Skin of body (tissue), 2 donors: ENCODE measurements around the gene UNC5CL. TPM values are rescaled to one million over a fixed set of nuclear protein-coding genes. Genes with fewer than 3 reads are reported as not detected.

ENCODE experiments used
- DNase-seq: peaks from one replicate; lab custom pipeline; 2025; lab: John Stamatoyannopoulos, UW
- total RNA-seq: library from RNA; depleted of rRNA; stranded (reverse); fragments of >200 nt; gene quantifications from one replicate; pipeline ENCODE4 v1.2.3, GENCODE V29; 2014

UNC5CL gene
- total RNA-seq, 1 donor from 2014 or later, result 0.30 TPM

DNA sequence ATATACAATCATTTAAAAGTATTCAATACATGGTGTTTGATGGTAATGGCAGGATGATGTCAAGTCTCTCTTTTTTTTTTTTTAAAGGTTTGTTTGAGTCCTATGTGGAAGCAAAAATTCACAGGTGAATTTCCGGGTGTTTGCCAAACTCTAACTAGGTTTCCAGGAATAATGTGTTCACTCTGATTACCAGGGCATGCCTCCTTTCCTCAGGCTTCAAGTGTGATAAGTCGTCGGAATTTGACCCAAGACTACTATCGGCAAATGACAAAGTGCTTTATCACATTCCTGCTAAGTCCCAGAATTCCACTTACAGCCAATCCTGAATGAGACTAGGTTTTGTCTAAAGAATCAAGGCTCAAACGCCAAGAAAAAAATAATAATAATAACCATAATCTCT, 25.8 kb upstream of the UNC5CL start:
- no peak for DNase-seq

DNA sequence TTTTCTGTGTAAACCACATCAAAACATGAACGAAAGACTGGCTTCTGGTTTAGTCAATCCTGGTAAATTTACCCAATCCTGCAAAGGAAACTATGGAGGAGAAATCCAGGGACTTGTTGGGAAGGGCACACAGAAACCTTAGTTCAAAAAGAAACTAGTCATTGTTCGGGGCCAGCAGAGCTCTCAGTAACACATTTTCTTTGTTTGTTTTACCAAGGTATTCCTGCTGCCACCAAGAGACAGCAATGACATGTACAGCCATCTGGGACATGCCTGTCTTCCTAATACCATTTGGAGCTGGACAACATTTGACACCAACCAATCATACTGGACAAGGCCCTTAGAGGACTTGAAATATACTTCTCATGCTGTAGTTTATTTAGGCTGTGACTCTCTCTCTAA, 24.9 kb upstream of the UNC5CL start:
- no peak for DNase-seq

DNA sequence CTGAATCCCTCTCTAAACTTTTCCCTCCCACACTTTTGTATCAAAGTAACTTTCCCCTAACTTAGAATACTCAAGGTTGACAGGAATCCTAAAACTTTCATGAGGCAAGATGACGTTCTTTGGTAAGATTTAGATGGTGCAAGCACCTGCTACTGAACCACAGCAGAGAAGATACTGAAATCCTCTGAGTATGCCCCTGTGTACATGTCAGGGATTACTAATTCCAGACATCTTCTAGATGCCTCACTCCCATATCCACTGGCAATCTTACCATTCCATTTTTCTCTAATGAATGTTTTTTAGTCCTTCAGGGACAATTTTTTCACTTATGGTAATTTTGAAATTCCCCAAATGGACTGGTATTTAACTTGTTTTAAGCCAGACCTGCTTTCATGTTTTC, 23.0 kb upstream of the UNC5CL start:
- no peak for DNase-seq

DNA sequence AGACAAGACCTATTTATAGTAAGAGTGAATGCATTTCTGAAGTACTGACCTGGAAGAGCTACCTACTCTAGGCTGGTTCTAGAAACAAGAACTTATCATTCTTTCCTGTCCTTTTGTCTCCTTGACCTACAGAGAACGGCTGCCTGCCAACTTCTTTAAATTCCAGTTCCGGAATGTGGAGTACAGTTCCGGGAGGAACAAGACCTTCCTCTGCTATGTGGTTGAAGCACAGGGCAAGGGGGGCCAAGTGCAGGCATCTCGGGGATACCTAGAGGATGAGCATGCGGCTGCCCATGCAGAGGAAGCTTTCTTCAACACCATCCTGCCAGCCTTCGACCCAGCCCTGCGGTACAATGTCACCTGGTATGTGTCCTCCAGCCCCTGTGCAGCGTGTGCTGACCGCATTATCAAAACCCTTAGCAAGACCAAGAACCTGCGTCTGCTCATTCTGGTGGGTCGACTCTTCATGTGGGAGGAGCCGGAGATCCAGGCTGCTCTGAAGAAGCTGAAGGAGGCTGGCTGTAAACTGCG, 22.2 kb upstream of the UNC5CL start:
- no peak for DNase-seq

DNA sequence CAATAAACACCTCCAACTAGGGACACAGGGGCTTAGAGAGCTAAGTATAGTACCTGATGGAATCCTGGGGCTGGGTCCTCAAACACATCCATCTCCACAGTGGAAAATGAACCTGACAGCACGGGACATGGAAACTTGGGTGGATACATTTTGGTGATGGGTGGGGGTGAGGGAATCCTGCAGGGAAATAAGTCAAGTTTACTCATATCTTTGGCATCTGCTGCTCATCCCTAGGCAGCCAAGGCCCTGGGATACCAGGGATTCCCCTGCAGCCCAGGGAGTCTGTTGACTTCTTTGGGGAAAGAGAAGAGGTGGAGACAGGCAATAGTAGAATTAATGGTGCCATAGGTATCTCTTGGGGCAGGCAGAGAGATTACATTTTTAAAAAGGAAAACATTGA, 20.5 kb upstream of the UNC5CL start:
- DNase-seq, result no peak

DNA sequence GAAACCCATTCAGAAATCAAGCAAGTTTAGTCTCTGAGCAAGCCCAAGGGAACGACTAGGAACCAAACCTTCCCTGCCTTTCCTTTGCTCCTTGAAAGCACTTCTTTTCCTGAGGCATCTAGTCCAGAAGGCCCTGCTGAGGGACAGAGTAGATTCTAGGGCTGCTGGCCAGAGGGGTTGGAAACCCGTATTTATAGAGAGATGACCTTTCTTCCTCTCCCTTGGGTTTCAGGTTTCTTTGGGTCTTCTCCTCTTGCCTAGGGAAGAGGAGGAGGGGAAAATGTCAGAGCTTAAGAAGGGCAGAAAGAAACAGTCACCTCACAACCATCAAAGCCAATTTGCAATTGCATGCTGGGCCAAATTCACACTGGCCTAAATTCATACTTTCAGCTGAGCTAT, 19.8 kb upstream of the UNC5CL start:
- no peak for DNase-seq

DNA sequence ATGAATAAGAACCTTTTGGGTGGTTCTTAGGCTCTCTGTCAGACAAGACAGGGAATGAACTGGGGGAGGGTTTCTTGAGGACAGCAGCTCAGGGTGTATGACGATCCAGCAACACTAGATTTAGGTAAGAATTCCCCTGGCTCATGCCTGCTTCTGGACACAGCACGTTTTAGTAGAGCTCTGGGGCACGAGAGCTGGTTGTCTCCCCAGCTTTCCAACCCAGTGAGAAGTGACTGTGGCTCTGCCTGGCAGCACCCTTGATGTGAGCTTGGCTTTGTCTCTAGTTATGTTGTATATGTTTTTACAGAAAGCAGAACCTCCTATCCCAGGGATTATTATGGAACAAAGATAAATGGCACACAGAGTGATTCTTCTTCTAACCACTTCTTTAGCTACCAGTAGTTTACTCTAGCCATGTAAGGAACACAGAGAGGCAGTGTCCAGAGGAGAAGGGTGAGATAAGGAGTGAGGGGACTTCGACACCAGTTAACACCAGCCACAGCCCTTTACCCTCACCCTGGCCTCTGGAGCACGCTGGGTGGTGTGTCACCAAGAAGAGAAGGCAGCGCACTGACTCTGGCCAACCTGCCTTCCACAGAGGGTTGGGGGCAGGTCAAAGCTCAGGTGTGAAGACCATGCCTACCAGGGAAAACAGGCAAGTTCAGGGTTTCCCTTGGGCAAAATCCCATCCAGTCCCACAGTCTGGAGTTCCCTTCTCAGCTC, 17.9 kb upstream of the UNC5CL start:
- DNase-seq, result no peak

DNA sequence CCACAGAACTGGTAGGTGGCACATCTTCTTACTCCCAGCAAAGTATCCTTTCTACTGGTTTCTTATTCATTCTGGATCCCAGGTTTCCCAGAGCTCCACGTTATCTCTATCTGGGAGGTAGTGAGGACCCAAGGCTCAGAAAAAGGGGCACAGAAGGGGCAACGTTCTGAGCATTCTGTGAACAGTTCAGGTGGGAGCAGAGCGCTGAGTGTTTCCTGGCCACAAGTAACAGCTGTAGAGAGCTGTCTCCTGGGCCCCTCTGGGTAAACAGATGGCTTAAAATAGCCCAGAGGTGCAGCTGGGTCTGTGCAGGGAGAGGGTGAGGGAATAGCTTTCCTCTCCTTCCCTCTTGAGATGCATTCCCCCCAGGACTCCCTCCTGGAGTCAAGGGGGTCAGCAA, 16.1 kb upstream of the UNC5CL start:
- DNase-seq, result no peak

DNA sequence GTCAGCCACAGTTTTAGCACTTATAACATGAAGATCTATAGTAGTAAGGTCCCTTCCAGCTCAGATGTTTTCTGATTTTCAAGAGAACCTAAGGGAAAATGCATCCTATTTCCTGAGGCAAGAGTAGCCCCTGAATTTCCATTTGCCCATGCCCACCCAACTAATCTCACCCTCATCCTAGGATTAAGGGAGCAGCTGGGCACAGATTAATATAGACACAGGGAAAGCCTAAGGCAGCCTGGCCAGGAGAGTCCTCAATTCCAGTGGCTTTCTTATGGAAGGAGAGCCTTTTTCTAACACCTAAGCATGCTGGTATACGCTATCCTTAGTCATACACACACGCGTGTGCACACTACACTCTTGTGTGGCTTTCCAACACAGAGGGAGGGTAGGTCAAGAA, 15.5 kb upstream of the UNC5CL start:
- no peak for DNase-seq

DNA sequence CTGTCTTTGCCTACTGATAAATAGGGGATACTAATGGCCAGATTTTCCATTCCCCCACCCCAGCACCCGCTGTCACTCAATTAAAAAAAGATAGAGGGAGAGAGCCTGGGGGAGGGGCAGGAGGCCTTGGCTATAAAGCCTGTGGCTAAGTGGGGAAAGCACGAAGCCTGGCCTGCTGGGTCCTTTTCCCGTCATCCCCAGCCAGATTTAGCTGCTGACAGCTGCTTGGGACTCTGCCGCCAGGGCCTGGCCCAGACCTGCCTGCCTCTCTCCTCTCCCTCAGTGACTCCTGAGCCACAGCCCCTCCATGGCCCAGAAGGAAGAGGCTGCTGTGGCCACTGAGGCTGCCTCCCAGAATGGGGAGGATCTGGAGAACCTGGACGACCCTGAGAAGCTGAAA, 14.0 kb upstream of the UNC5CL start, which contains the start of gene APOBEC2:
Gene APOBEC2, plus strand, starts transcription at position 162 of the 400 bp plus-strand sequence. Its CDS starts 146 bp downstream, at position 308.
- no peak for DNase-seq

DNA sequence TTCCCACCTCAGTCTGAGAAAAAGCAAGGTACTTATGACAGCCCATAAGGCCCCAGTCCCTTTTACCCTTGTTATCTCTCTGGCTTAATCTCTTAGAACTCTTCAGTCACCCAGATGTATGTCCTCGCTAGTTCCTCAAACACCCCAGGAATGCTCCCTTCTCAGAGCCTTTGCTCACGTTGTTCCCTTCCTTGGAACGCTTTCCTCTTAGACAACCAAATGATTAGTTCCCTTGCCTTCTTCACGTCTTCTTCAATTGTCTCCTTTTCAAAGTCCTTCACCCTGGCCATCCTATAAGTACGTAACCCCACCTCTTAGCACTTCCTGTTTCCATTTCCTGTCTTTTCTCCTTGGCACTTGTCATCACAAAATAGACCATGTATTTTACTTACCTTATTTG, 12.9 kb upstream of the UNC5CL start:
- no peak for DNase-seq

DNA sequence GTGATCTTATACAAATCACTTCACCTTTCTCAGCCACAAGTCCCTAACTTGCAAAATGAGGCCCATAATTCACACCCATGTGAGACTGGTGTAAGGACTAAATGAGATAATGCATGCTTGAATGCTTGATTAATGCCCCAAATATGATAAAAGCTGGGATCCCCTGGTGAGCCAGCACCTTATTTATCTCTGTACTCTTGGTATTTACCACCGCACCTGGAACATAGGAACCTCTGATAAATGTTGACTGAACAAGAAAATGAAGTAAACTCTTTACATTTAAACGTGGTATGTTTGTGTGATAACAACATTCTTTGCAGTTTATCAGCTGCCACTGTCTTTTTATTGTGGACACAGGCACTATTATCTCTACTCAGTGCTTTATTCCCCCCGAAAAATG, 11.5 kb upstream of the UNC5CL start:
- DNase-seq, result no peak

DNA sequence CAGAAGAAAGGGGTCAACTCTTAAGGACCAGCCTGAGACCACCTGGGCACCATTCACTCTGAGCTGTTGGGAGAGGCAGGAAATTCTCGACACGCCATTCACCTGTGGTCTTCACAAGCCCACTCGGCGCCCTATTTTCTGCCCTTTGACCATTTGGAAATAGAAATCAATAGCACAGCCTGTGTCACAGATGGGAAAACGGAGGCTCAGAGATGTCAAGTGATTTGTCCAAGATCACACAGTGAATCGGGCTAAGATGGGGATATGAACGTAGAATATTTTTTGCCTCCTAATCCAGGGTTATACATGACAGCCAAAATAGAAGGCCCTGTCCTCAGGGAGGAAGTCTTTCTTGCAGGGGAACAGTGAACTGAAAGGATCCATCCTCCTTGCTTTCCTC, 10.9 kb upstream of the UNC5CL start:
- DNase-seq, result no peak

DNA sequence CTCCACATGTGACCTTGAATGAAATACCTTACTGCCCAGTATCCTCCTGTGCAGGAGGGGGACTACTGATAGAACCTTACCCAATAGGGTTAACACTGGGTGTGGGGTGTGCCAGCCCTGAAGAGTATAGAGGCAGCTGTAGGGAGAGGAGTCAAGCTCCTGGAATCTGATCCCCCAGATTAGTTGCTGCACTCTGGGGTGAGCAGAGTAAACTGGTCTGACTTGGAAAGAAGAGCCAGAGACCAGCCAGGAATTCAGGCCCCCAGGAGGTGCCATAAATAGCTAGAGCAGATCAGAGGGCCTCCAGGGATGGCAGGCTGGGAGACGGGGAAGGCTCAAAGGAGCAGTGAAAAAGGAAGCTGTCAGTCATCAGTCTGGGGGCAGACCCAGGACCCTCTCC, 10.5 kb upstream of the UNC5CL start:
- no peak for DNase-seq

DNA sequence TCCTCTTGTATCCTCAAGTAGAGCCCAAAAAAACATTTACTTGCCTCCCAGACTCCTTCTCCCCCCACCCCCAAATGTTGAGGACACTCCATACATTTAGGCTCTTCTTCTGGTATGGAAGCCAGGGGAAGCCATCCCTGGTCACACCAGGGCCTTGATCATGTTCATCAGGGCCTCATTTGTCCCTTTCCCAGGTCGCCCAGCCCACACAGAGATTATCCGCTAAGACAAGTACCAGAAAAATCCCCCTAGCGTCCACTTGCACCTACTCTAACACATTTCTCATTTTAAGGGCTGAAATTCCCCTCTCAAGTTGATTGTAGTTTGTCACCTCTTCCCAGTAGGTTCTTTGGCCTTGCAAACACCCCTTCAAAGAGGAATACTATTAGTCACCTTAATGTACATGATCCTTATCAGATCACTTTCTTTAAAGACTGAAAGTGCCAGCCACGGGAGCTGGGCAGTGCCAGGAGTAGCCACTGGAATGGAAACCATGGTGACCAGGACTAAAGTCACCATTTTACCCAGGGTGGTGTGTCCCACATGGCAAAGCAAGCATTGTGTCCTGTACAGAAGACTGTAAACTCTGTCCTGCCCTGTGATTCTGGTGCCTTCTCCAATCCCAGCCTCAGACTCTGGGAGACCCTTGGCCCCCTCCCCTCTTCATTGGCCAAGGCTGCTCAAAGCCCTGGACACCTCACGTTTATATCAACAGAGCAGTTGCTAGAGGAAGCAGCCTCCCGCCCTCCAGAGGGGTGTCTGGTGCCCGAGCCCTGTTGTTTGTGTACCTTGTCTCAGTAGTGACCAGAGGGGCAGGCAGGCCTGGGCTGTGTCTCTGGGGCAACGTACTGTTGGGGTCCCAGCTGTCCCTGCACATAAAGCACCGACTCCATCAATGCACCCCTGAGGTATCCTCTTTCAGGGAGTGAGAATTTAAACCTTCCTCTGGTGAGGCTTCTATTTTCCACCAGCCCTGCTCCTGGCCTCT, 9.0 kb upstream of the UNC5CL start:
- no peak for DNase-seq

DNA sequence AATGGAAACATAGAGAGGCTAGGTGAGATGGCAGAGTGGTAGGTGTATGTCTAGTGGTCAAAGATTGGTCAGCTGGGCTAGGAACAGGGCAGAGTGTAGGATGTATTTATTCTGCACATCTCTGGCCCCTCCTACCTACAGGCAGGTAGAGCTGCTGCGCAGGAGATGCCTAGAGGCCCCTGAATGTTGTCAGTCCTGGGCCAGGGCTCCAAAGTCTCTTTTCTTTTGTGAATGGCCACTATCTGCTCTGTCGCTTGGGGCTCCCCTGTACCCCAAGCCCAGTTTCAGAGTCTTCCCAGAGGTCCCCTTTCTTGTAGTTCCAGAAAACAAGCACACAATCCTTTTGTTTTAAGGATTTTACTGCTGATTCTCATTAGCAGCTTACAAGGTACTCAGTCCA, 8.3 kb upstream of the UNC5CL start:
- DNase-seq, result no peak

DNA sequence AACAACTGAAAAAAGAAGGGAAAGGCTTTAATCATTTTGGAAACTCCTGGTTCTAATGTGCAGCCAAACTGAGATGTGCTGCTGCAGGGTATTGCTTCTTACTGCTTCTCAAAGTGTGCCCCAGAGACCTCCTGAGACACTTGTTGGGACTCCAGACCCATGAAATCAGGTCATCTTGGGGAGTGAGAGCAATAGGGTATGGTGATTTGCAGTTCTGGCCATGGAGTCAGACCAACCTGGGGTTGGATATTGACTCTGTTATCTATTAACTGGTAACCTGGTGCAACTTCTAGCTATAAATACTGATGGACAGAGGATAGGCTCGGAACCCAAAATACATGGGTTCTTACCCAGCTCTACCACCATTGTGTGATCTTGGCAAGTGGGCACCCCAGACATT, 7.1 kb upstream of the UNC5CL start:
- no peak for DNase-seq

DNA sequence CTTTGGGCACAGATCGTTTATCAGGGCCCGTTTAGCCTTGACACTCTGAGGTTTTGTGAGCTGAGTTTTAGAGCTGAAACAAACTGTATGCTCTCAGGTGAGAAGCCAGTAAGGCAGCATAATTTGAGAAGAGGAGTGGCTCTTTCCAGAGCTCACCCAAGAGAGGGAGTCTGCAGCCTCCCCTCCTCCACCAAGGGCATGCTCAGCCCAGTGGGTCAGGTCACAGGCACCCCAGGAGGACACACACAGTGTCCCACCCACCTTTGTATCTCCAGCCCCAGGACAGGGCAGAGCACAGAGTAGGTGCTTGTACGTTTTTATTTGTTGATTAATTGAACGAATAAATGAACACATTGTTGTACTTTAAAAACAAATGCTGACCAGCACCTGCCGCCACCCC, 6.6 kb upstream of the UNC5CL start:
- DNase-seq, result no peak

DNA sequence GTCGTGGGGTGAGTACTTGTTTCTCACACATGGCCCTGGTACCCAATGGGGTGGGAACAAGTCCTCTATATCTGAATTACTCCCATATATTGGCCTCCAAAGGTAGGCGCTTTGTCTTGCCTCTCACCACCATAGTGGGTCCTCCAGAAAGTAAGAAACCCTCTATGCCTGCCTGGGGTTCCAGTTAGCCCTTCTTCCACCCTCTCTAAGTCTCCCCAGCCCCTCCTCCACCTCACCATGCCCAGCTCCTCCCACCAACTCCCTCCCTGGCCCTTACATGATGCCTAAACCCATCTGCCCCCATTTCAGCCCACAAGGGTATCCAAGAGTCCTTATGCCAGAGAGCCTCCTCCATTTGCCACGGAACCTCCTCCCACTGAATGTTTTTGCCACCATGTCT, 4.1 kb upstream of the UNC5CL start:
- no peak for DNase-seq

DNA sequence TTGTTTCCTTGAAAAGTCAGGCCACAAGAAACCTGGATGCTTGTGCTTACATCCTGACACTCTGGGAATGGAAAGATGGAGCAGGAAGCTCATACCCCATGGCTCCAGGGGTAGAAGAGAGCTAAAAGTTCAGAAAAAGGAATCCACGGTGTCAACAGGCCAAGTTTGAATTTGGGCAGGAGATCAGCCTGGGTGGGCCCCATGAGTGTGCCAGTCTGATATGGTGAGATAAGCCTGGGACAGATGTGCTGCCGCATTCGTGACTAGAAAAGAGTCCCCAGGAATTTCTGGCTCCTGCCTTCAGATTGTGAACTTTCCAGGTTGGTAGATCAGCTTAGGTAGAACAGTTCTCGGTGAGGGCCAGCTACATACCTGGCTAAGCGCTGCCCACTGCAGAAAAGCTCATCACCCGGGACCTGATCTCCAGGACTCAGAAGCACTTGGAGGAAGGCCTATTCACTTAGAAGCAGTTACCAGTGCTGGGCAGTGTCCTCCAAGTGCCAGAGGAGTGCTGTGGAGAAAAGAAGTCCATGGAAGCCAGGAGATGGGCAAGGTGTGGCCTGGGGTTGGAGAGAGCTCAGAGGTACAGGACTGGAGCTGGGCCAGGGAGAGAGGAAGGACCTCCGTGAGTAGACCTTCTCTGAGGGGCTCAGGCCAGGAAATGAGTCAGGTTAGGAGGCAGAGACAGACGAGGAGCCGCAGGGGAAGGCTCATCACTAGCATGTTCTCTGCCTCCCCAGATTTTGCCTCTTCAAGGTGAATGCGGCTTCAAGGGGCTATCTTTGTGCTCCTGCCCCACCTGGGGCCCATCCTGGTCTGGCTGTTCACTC, 3.4 kb upstream of the UNC5CL start, which contains the start of gene TSPO2:
Gene TSPO2, plus strand, starts transcription at position 242 of the 830 bp plus-strand sequence. Its CDS starts 519 bp downstream, at position 761.
- no peak for DNase-seq

DNA sequence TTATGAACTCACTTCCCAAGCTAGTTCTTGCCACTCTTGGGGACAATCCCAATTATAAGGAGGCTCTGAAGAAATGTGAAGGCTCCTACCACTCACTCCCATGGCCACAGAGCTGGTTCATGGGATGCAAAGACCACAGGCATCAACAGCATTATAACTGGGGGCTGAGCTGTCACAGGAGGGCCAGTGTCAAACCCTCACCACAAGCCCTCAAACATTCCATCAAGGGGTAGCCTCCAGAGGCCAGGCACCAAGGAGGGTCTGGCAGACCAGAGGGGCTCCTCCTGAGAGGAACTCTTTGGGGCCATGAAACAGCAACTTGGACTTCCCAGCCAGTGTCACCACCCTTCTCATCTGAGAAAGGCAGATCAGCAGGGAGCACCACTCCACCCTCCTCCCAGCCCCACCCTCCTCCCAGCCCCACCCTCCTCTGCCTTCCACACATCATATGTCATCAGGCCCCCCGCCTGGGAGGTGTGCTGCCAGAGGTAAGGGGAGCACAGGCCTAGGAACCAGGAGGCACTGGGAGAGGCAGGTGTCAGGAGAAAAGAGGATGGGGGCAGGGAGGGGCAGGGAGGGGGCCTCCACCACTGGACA, 2.0 kb upstream of the UNC5CL start:
- DNase-seq, result no peak
